WTC11 (cell line): Measurements from ENCODE around the gene PKMYT1. TPM values are rescaled to one million over a fixed set of nuclear protein-coding genes. Genes with fewer than 3 reads are reported as not detected.
A peak's percentile ranks its signal among the peaks of the same experiment; 100 is the strongest.

Source experiments
- ATAC-seq: fragments of 200-7000 bp; cut with Tn5 transposase; 2 replicates; pipeline ENCODE4 v1.10.0; 2021; ENCODE audit warnings: mild to moderate bottlenecking, moderate library complexity
- CTCF ChIA-PET: fragments of 300-600 bp; sonication (Branson Sonifier 250); formaldehyde crosslinking; loops from one replicate; lab custom pipeline; 2021; ENCODE audit warnings: antibody characterized with exemption; lab: Charles Lee
- POLR2A ChIA-PET: fragments of 350-600 bp; sonication (Branson Sonifier 250); formaldehyde crosslinking; loops from one replicate; lab custom pipeline; 2021; ENCODE audit warnings: antibody characterized with exemption; lab: Charles Lee
- DNase-seq: peaks from one replicate; pipeline ENCODE4 v3.0.0; 2021; ENCODE audit warnings: low spot score
- H3K27ac Mint-ChIP-seq: 2 replicates; pipeline ENCODE4 v1.8.0; 2021; ENCODE audit warnings: mixed read lengths
- H3K27me3 Mint-ChIP-seq: 2 replicates; pipeline ENCODE4 v1.8.0; 2021; ENCODE audit warnings: low read depth, mild to moderate bottlenecking, moderate library complexity, mixed read lengths
- H3K36me3 Mint-ChIP-seq: 2 replicates; pipeline ENCODE4 v1.8.0; 2021; ENCODE audit warnings: mixed read lengths
- H3K4me1 Mint-ChIP-seq: 2 replicates; pipeline ENCODE4 v1.8.0; 2022; ENCODE audit warnings: mixed read lengths
- H3K4me3 Mint-ChIP-seq: 2 replicates; pipeline ENCODE4 v1.8.0; 2021; ENCODE audit warnings: mild to moderate bottlenecking, moderate library complexity, mixed read lengths
- H3K9me3 Mint-ChIP-seq: 2 replicates; pipeline ENCODE4 v1.8.0; 2021; ENCODE audit warnings: mixed read lengths
- ARID4B ChIP-seq: sonication (generic); formaldehyde crosslinking; IDR thresholded peaks from 2 replicates; pipeline ENCODE4 v1.8.0; 2023; ENCODE audit warnings: missing genetic modification reagents, mild to moderate bottlenecking, borderline replicate concordance
- ATF6 ChIP-seq: sonication (generic); formaldehyde crosslinking; IDR thresholded peaks from 2 replicates; pipeline ENCODE4 v1.8.1; 2023; ENCODE audit warnings: mild to moderate bottlenecking, missing genetic modification reagents
- CREB1 ChIP-seq: sonication (generic); formaldehyde crosslinking; IDR thresholded peaks from 2 replicates; pipeline ENCODE4 v1.8.0; 2023; ENCODE audit warnings: mild to moderate bottlenecking, missing genetic modification reagents
- CTCF ChIP-seq: fragments of 200-600 bp; IDR thresholded peaks from 2 replicates; pipeline ENCODE4 v1.8.0; 2022; ENCODE audit warnings: antibody characterized with exemption
- E2F5 ChIP-seq: sonication (generic); formaldehyde crosslinking; IDR thresholded peaks from 2 replicates; pipeline ENCODE4 v1.8.1; 2022; ENCODE audit warnings: mild to moderate bottlenecking, moderate library complexity, missing genetic modification reagents
- ELF4 ChIP-seq: sonication (generic); formaldehyde crosslinking; IDR thresholded peaks from 2 replicates; pipeline ENCODE4 v1.8.1; 2022; ENCODE audit warnings: low read depth, mild to moderate bottlenecking, moderate library complexity, missing genetic modification reagents
- FOXJ3 ChIP-seq: sonication (generic); formaldehyde crosslinking; IDR thresholded peaks from 2 replicates; pipeline ENCODE4 v1.9.0; 2021; ENCODE audit warnings: missing genetic modification reagents, mild to moderate bottlenecking, borderline replicate concordance
- HMGA2 ChIP-seq: fragments of 250-450 bp; sonication (Bioruptor Pico); IDR thresholded peaks from 2 replicates; pipeline ENCODE4 v1.4.0; 2021; ENCODE audit warnings: mild to moderate bottlenecking, moderate library complexity
- JAZF1 ChIP-seq: fragments of 250-450 bp; sonication (Bioruptor Pico); IDR thresholded peaks from 2 replicates; pipeline ENCODE4 v1.9.0; 2021; ENCODE audit warnings: moderate library complexity, mild to moderate bottlenecking, inconsistent platforms
- MXD4 ChIP-seq: fragments of 250-450 bp; sonication (Bioruptor Pico); IDR thresholded peaks from 2 replicates; pipeline ENCODE4 v1.8.0; 2021; ENCODE audit warnings: mild to moderate bottlenecking, moderate library complexity, borderline replicate concordance
- NR1H2 ChIP-seq: sonication (generic); formaldehyde crosslinking; IDR thresholded peaks from 2 replicates; pipeline ENCODE4 v1.9.0; 2021; ENCODE audit warnings: mild to moderate bottlenecking, moderate library complexity, missing genetic modification reagents
- OVOL2 ChIP-seq: fragments of 250-450 bp; sonication (Bioruptor Pico); IDR thresholded peaks from 2 replicates; pipeline ENCODE4 v1.9.0; 2021; ENCODE audit warnings: mild to moderate bottlenecking, borderline replicate concordance
- PRDM15 ChIP-seq: sonication (generic); formaldehyde crosslinking; IDR thresholded peaks from 2 replicates; pipeline ENCODE4 v1.8.0; 2022; ENCODE audit warnings: missing genetic modification reagents
- STAT6 ChIP-seq: sonication (generic); formaldehyde crosslinking; conservative IDR thresholded peaks from 2 replicates; pipeline ENCODE4 v1.8.1; 2023; ENCODE audit warnings: mild to moderate bottlenecking, low read depth, missing genetic modification reagents, moderate library complexity
- TEAD1 ChIP-seq: sonication (generic); formaldehyde crosslinking; IDR thresholded peaks from 2 replicates; pipeline ENCODE4 v1.8.0; 2022; ENCODE audit warnings: mild to moderate bottlenecking, missing genetic modification reagents
- ZNF121 ChIP-seq: sonication (generic); formaldehyde crosslinking; IDR thresholded peaks from 2 replicates; pipeline ENCODE4 v1.8.0; 2023; ENCODE audit warnings: missing genetic modification reagents
- ZNF219 ChIP-seq: sonication (generic); formaldehyde crosslinking; IDR thresholded peaks from 2 replicates; pipeline ENCODE4 v1.8.0; 2023; ENCODE audit warnings: missing genetic modification reagents, mild to moderate bottlenecking, borderline replicate concordance
- ZNF317 ChIP-seq: sonication (generic); formaldehyde crosslinking; IDR thresholded peaks from 2 replicates; pipeline ENCODE4 v1.8.1; 2023; ENCODE audit warnings: low read depth, mild to moderate bottlenecking, moderate library complexity, missing genetic modification reagents, borderline replicate concordance
- ZNF396 ChIP-seq: fragments of 250-450 bp; sonication (Bioruptor Pico); IDR thresholded peaks from 2 replicates; pipeline ENCODE4 v1.8.0; 2021; ENCODE audit warnings: mild to moderate bottlenecking, moderate library complexity, borderline replicate concordance
- total RNA-seq: library from RNA; stranded (reverse); gene quantifications from 3 replicates; pipeline ENCODE4 v1.2.3, GENCODE V29; 2021

PKMYT1 gene
- total RNA-seq, 1 experiment from 2014 or later, result 120 TPM

- DNase-seq (peak; percentile 85), ATAC-seq (peak; percentile 47)
- Mint-ChIP-seq H3K27me3 (peaks cover 33% of the 10 kb centered on the region), H3K9me3 (no peaks in the 10 kb centered on the region), H3K36me3 (peaks cover 9% of the 10 kb centered on the region; the same call in 1 of the 2 replicates), H3K4me3 (peak overlapping the region; percentile 61), H3K4me1 (peaks cover 27% of the 10 kb centered on the region), H3K27ac (no peak overlapping the region)
- ChIA-PET CTCF (interaction anchor here (0.5 to 4.2 kb wide), 36 partner anchors 8 to 347 kb away, joined by 3 to 46 read pairs (median 5); partner anchors contain the start of genes CLDN9, FLYWCH1, FLYWCH2 and PKMYT1), POLR2A (interaction anchor here (0.7 to 2.0 kb wide), 10 partner anchors 11 to 878 kb away, joined by 3 to 11 read pairs (median 4); partner anchors contain the start of genes FLYWCH2, PKMYT1 and TNFRSF12A)
- TF ChIP-seq E2F5 (peak; percentile 60; the same call in 1 of the 2 replicates), NR1H2 (CRISPR knock-in tag) (no peak), ELF4 (no peak), HMGA2 (CRISPR knock-in tag) (no peak), CREB1 (no peak), ZNF121 (CRISPR knock-in tag) (no peak), ZNF219 (CRISPR knock-in tag) (no peak), ATF6 (CRISPR knock-in tag) (no peak), ZNF317 (CRISPR knock-in tag) (no peak), PRDM15 (no peak), ZNF396 (CRISPR knock-in tag) (no peak), STAT6 (CRISPR knock-in tag) (no peak), ARID4B (peak; percentile 12; the same call in 1 of the 2 replicates), OVOL2 (CRISPR knock-in tag) (no peak), TEAD1 (CRISPR knock-in tag) (0 out of 2 replicates have a peak, but pooled peaks have one; percentile 33), MXD4 (CRISPR knock-in tag) (no peak), CTCF (0 out of 2 replicates have a peak, but pooled peaks have one; percentile 9), FOXJ3 (CRISPR knock-in tag) (no peak), JAZF1 (no peak)
Measured at GRCh38 chr16:2969545-2970521, 10.4 kb downstream of the PKMYT1 start.
